ENCODE data around the gene TATDN2.

DNA sequence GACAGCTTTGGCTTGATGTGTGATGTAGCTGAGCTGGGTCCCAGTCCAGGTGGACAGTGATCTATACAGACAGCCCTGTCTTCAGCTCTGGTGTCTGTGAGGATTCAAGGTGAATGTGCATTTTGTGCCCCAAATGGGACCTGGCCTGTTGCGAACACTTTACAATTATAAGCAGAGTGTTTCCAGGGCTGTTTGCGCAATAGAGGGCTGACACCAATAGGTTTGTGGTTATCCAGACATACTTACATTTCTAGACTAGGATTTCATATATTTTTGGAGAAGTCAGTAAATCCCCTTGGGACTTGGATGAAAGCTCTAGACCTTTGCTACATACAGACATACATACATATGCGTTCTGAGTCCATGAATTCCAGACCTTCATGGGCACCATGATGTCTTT is 4.2 kb upstream of the TATDN2 start:
- TF ChIP-seq CTCF (IDR thresholded peaks at IDR 0.05) (no peak), POLR2A (IDR thresholded peaks at IDR 0.05) (no peak), POLR2AphosphoS5 (IDR thresholded peaks at IDR 0.05) (no peak)

All from transverse colon (tissue), 4 donors.